Ecto neural progenitor cell (in vitro differentiated cells): ENCODE data around the gene MYL11.
A peak's percentile ranks its signal among the peaks of the same experiment; 100 is the strongest.
"Not testable (repeated sequence)": the region's sequence is repeated elsewhere in the genome, so short reads cannot be mapped to it uniquely, and the experiment has no call there.

ENCODE experiments used
- DNase-seq: peaks from one replicate; pipeline ENCODE4 v3.0.0-alpha.2; 2018; ENCODE audit warnings: low spot score

The MYL11 gene

GRCh38 chr16:30396627-30397026 is 22.0 kb downstream of the MYL11 start:
- DNase-seq: not testable (repeated sequence)

DNA sequence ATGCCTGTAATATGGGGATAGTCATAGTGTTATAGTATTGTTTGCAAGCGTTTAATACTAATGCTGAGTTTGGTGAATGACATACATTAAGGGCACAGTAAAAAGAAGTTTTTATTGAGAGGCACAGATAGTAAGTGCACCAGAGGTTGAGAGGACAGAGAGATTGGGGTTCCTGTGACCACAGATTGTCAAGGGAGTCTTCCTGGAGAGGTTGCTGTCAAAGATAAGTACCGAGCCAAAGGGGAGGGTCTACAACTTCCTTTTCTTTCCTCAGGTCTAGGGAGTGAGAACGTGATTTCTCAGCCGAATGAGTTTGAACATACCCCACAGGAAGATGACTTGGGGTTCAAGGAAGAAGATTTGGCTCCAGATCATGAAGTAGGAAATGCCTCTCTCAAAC is 22.5 kb downstream of the MYL11 start:
- DNase-seq: no peak

GRCh38 chr16:30397776-30398660 is 23.4 kb downstream of the MYL11 start:
- DNase-seq: no peak

DNA sequence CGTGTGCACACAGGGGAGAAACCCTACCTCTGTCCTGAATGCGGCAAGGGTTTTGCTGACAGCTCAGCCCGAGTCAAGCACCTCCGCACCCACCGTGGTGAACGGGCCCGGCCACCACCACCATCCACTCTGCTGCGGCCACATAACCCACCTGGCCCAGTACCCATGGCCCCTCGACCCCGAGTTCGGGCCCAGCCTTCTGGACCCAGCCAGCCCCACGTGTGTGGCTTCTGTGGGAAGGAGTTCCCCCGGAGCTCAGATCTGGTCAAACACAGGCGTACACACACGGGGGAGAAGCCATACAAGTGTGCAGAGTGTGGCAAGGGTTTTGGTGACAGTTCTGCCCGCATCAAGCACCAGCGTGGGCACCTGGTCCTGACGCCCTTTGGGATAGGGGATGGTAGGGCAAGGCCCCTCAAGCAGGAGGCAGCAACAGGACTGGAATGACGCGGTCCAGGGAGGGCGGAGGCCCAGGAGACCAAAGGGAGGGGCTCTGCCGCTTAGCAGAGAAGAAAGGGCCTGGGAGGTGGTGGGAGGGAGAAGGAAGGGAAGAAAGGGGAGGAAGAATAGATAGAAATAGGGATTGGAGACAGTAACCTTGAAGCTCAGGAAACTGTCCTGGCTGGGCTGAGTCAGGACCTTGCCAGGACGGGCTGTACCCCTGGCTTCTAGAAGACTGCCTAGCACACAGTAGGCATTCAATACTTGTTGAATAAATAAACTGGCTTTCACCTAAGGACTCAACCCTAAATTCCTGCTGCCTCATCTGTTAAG is 24.2 kb downstream of the MYL11 start:
- no peak for DNase-seq

DNA sequence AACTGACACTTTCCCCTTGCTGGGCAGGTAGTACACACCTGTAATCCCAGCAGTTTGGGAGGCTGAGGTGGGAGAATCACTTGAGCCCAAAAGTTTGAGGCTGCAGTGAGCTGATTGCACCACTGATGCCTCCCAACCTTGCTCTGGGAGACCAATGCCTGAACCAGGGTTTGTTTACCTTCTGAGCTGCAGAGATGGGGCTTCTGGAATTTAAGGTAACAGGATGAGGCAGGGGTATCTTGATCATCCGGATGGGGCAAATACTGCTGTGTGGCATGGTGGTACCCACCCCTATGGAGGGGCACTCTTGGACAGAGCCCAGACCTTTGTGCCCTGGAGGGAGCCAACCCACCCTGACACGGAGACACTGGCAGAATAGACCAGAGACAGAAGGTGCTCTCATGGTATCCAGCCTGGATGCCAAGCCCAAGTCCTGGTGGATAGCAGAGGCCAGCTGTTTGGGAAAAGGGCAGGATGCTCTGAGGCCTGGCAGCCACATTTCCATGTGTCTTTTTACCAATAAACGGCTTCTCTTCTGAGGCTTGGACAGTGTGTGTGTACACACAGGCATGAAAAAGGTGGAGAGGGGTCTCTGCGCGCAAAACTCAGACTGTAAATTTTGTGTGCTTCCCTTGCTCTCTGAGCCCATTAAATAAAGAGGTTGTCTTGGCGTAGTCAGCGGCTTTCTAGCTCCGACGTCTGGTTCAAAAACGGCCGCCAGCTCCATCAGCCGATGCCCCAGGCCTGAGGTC is 25.0 kb downstream of the MYL11 start:
- no peak for DNase-seq

GRCh38 chr16:30401768-30402425 is 27.3 kb downstream of the MYL11 start:
- no peak for DNase-seq

DNA sequence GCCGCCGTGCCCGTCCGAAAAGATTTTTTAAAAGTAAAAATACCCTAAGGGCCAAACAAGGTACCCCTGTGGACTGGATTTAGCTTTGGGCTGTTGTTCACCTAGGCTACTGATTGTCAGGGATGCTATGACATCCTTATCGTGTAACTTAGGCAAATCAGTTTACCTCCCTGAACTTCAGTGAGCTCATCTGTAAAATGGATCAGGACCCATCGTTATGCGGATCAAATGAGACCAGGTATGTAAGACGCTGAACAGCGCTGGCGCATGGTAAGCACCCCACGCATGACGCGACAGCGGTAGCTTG is 32.1 kb downstream of the MYL11 start:
- no peak for DNase-seq

- peak; percentile 95 for DNase-seq
Measured at GRCh38 chr16:30407102-30407803, 32.7 kb downstream of the MYL11 start, which contains the start of gene ZNF771. ZNF771 (plus strand) TSS chr16:30407606; CDS start chr16:30408054, 448 bp downstream.

GRCh38 chr16:30407804-30408534 is 33.4 kb downstream of the MYL11 start:
- no peak for DNase-seq

DNA sequence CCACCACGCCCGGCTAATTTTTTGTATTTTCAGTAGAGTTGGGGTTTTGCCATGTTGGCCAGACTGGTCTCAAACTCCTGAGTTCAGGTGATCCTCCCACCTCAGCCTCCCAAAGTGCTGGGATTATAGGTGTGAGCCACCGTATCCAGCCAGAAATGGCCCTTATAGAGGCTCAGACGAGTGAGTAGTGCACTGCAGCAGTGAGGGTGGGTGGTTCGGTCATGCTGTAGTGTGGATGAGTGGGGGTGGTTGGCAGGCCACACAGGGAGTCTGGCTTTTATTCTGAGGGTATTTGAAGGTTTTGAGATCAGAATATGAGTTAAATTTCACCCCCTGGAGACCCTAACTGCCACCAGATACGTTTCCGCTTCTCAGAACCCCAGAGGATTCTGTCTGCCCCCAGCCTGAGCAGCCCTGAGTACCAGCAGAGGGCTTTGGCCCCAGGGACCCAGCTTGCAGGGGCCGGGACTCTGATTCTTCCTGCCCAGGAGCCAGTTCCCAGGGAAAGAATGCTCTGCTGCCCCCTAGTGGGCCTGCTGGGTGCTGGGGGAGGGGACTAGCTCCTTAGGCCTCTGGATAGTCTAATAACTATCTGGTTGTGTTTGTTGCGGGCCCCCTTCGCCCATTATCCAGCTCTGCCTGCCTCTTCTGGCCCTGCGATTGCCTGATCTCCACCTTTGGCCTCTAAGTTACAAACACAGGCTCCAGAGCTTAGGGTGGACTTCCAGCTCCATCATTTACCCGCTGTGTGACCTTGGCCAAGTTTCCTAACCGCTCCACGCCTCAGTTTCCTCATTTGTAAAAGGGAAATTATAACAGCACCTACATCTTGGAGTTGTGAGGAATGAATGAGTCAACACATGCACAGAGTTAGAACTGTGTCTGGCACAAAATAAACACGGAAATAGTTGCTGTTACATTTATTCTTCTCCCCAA is 34.8 kb downstream of the MYL11 start:
- DNase-seq: peak; percentile 93

GRCh38 chr16:30413112-30413806 is 38.7 kb downstream of the MYL11 start:
- DNase-seq: no peak

- DNase-seq: no peak
Measured at GRCh38 chr16:30414159-30414558, 39.6 kb downstream of the MYL11 start.

DNA sequence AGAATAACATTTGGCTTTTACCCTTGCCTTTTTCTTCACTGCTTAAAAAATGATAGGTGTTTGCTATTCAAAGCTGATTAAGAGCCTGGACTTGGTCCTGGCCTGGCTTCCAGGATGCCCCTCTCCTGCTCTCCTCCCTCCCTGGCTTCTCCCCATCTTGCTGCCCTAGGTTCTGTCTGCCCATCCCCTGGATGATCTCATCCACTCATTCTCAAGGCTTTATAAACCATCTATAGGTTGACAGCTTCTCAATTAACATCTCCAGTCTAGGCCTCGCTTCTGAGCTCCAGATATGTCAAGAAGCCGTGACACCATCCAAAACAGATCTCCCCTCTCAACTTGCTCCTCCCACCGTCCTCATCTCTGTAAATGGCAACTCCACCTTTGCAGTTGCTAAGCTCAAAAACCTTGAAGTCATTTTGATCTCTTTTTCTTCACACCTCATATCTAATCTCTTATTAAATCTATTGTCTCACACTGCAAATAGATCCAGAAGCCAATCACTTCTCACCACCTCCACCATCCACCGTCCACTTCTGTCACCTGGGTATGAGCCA is 41.5 kb downstream of the MYL11 start:
- no peak for DNase-seq

GRCh38 chr16:30416624-30417528 is 42.3 kb downstream of the MYL11 start:
- no peak for DNase-seq

- peak; percentile 91 for DNase-seq
Measured at GRCh38 chr16:30417529-30418349, 43.1 kb downstream of the MYL11 start.

DNA sequence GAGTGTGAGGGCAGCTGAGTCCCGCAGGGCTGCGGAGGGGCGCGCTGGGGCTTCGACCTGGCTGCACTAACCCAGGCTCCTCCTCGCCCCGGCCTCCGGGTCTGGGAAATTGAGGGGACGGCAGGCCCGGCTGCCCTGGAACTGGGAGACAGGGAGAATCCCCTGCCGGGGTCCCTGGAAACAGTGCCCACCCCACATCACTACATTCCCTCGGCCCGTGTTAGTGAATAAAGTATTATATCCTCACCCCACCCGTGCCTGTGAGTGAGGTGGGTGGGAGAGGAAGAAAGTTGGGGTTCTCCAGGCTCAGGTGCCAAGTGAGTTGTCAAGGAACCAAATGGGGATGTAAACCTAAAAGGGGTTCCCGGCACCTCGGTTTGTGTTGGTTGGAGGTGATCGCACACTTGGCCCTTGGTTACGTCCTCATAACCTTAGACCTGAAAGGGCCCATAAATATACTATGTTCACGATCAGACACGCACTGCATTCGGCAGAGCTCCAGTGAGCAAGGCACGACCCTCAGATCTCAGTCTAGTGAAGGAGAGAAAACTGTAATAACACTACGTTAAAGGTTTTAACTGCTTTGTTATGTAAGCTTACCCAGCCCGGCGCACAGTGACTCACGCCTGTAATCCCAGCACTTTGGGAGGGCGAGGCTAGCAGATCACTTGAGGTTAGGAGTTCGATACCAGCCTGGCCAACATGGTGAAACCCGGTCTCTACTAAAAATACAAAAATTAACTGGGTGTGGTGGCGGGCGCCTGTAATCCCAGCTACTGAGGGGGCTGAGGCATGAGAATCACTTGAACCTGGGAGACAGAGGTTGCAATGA is 44.0 kb downstream of the MYL11 start:
- DNase-seq: no peak
